ENCODE measurements around the gene PDIA2.
"Not testable (repeated sequence)": the region's sequence is repeated elsewhere in the genome, so short reads cannot be mapped to it uniquely, and the experiment has no call there.

The PDIA2 gene

DNA sequence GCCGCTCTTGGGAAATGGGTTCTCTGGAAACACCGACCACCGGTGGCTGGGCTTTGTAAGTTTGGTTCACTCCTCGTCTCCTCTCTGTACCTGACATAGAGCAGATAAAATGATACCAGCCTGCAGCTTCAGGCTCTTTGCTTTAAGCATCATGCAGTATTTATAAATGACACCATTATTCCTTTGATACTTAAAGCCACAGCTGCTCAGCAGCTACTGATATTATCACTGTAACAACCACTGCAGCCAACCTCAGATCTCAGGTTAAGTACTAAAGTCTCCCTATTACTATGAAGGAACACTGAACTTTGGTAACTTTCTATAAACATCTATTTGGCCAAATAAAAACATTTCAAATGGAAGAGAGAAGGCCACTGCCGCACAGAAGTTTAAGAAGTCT, 34.6 kb downstream of the PDIA2 start:
- H3K4me3 ChIP-seq (ENCODE audit: low read length) = no peak overlapping the region
- DNase-seq (ENCODE audit: low read depth, low spot score) = peak; percentile 15

DNA sequence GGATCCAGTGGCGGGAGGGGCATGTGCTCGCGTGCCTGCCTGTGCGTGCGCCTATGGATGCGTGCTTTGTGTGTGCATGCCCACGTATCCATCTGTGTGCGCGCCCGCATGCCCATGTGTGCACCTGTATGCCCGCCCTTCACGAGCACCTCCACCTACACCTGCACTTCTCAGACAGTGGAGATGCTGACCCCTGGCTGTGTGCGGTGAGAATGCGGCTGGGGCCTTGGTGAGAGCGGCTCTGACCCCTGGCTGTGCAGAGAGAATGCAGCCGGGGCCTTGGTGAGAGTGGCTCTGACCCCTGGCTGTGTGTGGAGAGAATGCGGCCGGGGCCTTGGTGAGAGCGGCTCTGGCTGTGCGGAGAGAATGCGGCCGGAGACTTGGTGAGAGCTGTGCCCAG, 35.7 kb downstream of the PDIA2 start:
- no peak for DNase-seq (ENCODE audit: low read depth, low spot score)

DNA sequence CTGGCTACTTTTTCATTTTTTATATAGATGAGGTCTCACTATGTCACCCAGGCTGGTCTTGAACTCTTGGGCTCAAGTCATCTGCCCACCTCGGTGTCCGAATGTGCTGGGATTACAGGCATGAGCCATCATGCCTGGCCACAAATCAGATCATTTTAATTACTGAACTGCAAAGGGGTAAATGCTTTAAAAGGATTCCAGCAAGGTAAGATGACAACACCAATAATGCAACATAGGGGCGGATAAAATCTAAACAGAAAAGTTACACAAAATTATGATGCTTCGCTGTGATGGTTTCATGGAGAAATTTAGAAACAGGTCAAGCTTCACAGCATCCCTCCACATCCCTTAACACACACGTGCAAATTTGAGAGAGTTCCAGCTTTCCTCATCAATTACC, 37.2 kb downstream of the PDIA2 start:
- no peak overlapping the region for H3K4me3 ChIP-seq (ENCODE audit: low read length)
- DNase-seq (ENCODE audit: low read depth, low spot score) = no peak

More for the DNA sequence above, 35.7 kb downstream of the PDIA2 start:
- no peak overlapping the region for H3K4me3 ChIP-seq (ENCODE audit: low read length)

DNA sequence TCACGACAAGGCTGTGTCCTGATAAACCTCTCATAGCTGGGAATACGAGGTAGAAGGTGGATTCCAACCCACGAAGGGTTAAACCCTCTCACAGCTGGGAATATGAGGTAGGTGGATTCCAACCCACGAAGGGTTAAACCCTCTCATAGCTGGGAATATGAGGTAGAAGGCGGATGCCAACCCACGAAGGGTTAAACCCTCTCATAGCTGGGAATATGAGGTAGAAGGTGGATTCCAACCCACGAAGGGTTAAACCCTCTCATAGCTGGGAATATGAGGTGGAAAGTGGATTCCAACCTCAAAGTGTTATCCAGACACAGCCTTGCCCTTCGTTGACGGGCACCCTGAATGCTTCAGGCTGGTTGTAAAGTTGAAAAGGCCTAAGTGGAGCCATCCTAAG, 38.6 kb downstream of the PDIA2 start:
- no peak for DNase-seq (ENCODE audit: low read depth, low spot score)
- H3K4me3 ChIP-seq (ENCODE audit: low read length) = no peak overlapping the region

DNA sequence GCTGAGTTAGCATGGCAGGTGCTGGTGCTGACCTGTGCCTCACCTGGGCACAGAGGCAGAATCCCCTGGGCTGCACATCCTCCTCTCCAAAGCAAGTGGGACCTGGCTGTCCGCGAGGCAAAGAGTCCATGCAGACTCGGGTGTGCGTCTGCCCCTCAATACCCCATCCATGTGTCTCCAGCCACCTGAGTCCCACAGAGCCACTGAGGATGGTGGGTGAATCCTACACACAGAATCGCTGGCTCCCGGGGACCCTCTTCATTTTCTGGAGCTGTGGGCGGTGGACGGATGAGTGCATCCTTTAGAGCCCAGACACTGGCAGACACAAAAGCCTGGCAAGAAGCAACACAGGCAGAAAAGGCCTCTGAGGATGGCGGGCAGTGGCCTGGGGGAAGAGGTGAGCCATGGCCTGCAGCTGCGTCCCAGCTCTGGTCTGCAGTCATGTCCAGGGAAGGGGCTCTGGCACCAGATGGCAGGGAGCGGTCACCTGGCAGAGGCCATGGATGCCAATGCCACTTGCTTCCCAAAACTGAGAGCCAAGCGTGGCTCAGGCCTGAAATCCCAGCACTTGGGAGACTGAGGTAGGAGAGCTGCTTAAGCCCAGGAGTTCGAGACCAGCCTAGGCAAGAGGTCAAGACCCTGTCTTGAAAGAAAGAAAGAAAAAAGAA, 39.6 kb downstream of the PDIA2 start:
- H3K4me3 ChIP-seq (ENCODE audit: low read length) = no peak overlapping the region
- DNase-seq (ENCODE audit: low read depth, low spot score) = no peak

DNA sequence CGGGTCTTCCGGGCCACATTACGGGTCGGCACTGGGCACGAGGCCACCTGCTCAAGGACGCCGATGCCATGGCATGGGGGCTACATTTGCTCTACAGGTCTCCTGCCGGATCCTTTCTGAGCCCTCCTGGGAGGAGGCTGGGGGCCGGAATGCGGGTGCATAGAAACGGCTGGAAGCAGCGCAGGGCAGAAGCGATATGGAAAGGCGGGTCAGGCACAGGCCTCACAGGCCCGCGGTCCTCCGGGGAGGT, 41.2 kb downstream of the PDIA2 start:
- no peak for DNase-seq (ENCODE audit: low read depth, low spot score)
- H3K4me3 ChIP-seq (ENCODE audit: low read length) = no peak overlapping the region

DNA sequence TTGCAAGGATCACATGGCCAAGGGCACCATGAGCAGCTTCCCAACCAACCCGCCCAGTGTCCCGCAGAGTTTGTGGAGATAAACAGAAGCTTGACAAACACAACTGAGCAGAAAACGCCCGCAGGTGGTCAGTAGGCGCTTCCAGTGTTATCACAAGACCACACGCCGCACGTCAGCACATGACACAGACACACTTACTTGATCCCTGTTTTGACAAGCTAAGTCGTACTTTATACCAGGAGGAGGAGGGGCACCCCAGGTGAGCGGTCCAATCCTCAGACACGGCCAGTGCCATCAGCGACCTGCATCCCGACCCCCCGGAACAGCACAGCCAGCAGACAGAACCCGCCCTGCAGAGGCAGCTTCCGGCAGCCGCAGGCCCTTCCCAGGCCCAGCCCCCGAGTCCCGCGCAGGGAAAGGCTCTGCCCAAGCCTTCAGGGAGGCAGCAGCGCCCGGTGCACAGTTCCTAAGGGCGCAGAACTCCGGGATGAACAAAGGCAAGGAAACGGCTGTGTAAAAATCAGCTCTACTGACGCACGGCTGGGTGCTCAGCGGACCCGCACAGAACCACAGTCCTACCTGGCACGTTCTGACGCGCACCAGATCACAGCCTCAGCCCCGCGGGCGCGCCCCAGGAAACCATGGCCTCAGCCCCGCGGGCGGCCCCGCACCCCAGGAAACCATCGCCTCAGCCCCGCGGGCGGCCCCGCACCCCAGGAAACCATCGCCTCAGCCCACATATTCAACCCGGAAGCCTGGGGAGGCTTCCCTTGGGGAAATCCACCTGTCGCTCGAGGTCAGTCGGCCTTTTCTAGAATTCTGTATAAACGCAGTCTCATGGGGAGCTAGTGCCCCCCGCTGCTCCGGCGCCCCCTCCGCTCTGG, 41.7 kb downstream of the PDIA2 start:
- peak; percentile 39 for DNase-seq (ENCODE audit: low read depth, low spot score)
- peak overlapping the region; percentile 42 for H3K4me3 ChIP-seq (ENCODE audit: low read length)

DNA sequence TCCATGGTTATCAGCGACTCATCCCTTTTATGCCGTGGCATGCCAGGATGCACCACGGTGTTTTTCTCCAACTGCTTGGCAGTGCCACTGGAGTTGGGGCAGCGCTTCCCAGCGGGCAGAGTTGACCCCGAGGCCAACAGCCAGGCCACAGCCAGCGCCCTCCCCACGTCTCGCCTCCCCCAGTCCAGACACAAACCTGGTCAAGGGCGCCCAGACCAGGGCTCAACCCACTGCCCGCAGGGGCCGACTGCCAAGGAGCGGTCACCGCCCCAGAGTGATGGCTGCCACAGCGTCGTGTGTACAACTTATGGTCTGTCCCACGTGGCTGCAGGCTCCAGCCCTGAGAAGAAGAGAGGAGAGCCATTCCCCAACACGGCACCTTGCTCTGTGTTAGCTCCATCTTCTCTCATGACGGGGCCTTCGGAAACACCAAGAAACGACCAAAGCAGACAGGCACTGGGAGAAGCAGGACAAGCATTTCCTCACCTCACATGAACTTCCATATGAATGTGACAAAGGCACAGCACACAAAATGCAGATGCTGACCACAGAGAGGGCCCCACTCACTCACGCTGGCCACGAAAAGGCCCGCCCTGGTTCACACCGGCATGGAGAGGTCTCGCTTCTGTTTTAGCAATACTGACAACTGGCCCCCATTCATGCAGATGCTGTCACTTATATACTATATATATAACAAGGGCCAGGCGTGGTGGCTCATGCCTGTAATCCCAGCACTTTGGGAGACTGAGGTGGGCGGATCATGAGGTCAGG, 42.6 kb downstream of the PDIA2 start:
- DNase-seq (ENCODE audit: low read depth, low spot score) = no peak
- peak overlapping the region; percentile 42 for H3K4me3 ChIP-seq (ENCODE audit: low read length)

DNA sequence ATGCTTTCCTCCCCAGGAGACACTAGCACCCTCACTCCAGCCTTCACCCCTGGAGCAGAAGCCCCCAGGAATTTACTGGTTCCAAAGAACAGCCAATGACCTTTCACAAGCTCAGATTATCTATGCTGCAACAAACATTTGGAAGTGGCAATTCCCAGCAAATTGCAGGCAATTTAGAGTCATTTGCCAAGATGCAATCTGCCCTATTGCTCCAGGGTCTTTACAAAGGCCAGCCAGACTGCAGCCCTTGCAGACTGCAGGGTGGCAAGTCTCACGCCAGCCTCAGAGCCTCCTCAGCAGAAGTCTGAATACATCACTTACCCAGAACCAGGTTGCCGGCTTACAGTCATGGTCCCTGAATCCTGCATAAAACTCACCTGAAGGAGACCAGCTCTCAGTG, 47.8 kb downstream of the PDIA2 start:
- DNase-seq (ENCODE audit: low read depth, low spot score) = no peak
- H3K4me3 ChIP-seq (ENCODE audit: low read length) = no peak overlapping the region

DNA sequence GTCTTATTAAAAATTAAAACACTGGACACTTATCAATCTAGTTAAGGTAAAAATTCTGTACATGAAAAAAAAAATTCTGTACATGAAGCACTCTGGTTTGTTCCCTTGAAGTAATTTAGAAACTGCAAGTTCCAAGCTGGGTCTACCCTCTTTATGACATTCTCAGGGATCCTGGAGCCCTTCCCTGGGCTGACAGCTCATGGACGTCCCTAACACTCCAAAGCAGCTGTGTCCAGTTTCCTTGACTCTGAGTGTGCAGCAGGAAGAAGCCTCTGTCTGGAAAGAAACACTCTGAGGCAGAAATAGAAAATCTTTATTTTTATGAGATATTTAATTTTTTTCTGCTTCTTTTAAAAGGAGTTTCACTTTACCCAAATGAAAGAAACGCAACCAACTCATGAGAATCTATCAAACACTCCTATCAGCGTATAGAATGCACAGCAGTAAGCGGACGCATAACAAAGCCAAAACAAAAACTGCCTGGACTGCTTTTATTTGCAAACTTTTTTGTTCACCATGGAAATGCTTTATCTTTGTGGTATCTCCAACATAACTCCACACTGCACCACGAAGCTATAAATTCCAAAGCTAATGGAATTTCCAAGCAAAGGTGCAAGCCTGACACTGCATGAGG, 48.3 kb downstream of the PDIA2 start:
- H3K4me3 ChIP-seq (ENCODE audit: low read length); DNase-seq (ENCODE audit: low read depth, low spot score): not testable (repeated sequence)

DNA sequence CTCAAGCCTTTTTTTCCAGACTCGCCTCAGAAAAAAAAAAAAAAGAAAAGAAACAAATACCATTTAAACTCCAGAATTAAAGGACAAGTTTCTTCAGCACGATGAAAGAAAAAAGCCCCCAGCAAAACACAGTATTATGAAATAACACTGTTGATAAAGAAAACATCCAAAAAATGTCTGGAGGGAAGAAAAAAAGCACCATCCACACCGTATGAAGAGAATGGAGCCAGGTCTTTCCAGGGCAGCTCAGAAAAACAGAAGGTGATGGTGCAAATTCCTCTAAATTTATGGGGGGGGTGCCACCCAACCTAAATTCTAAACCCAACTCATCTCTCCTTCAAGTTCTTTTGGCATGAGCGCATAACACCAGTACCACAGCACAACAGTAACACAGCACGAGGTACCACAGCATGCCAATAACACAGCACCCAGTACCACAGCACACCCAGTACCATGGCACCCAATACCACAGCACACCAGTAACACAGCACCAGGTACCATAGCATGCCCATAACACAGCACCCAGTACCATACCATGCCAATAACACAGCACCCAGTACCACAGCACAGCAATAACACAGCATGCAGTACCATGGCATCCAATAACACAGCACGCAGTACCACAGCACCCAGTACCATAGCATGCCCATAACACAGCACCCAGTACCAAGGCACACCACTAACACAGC, 50.6 kb downstream of the PDIA2 start:
- H3K4me3 ChIP-seq (ENCODE audit: low read length) = no peak overlapping the region
- no peak for DNase-seq (ENCODE audit: low read depth, low spot score)

DNA sequence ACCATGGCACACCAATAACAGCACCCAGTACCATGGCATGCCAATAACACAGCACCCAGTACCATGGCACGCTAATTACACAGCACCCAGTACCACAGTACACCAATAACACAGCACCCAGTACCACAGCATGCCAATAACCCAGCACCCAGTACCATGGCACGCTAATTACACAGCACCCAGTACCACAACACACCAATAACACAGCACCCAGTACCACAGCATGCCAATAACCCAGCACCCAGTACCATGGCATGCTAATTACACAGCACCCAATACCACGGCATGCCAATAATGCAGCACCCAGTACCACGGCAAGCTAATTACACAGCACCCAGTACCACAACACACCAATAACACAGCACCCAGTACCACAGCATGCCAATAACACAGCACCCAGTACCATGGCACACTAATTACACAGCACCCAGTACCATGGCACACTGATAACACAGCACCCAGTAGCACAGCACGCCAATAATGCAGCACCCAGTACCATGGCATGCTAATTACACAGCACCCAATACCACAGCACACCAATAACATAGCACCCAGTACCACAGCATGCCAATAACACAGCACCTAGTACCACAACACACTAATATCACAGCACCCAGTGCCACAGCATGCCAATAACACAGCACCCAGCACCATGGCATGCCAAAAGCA, 51.3 kb downstream of the PDIA2 start:
- H3K4me3 ChIP-seq (ENCODE audit: low read length); DNase-seq (ENCODE audit: low read depth, low spot score): not testable (repeated sequence)

DNA sequence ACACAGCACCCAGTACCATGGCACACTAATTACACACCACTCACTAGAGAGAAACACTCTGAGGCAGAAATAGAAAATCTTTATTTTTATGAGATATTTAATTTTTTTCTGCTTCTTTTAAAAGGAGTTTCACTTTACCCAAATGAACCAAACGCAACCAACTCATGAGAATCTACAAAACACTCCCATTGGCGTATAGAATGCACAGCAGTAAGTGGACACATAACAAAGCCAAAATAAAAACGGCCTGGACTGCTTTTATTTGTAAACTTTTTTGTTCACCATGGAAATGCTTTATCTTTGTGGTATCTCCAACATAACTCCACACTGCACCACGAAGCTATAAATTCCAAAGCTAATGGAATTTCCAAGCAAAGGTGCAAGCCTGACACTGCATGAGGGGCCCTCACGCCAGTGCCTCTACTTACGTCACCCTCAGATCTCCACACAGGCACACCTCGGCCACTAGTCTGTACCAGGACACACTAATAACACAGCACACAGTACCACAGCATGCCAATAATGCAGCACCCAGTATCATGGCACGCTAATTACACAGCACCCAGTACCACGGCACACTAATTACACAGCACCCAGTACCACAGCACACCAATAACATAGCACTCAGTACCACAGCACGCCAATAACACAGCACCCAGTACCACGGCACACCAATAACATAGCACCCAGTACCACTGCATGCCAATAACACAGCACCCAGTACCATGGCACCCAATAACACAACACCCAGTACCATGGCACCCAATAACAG, 52.1 kb downstream of the PDIA2 start:
- DNase-seq (ENCODE audit: low read depth, low spot score); H3K4me3 ChIP-seq (ENCODE audit: low read length): not testable (repeated sequence)

DNA sequence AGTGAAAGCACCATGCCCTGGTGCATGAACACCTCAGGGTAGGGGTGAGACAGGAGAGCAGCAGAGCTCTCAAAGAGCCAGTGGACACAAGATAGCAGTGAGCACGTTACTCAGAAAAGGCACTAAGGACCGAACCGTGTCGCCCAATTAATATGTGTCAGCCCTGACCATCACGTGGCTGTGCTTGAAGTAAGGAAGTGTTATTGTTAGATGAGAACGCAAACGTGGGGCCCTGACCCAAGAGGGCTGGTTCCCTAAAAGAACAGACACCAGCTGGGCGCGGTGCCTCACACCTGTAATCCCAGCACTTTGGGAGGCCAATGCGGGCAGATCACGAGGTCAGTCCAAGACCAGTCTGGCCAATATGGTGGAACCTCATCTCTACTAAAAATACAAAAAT, 53.3 kb downstream of the PDIA2 start:
- no peak for DNase-seq (ENCODE audit: low read depth, low spot score)
- H3K4me3 ChIP-seq (ENCODE audit: low read length) = no peak overlapping the region

Measured in Jurkat, Clone E6-1 (cell line).